Stimulated activated naive CD8-positive, alpha-beta T cell treated with anti-CD3 and anti-CD28 coated beads, Interleukin-15, amount 100 ng/mL, for 72 hours (primary cell): Measurements from ENCODE around the gene BAD.
A peak's percentile ranks its signal among the peaks of the same experiment; 100 is the strongest.

ENCODE experiments used
- ATAC-seq: fragments of 150-1000 bp; cut with Tn5 transposase; 2 replicates; pipeline ENCODE4 v1.10.0; 2021; ENCODE audit warnings: mild to moderate bottlenecking, moderate library complexity
- DNase-seq, 2 donors: peaks; one replicate each; pipeline ENCODE4 v3.0.0; 2021 to 2022
- H3K27ac Mint-ChIP-seq, 2 donors: one replicate each; pipeline ENCODE4 v1.8.0; 2022; ENCODE audit warnings: mild to moderate bottlenecking in 2 of 2, mixed read lengths in 2 of 2, moderate library complexity in 2 of 2
- H3K27me3 Mint-ChIP-seq: one replicate; pipeline ENCODE4 v1.8.0; 2022; ENCODE audit warnings: mixed read lengths
- H3K4me1 Mint-ChIP-seq: one replicate; pipeline ENCODE4 v1.8.0; 2022; ENCODE audit warnings: mild to moderate bottlenecking, mixed read lengths
- H3K4me3 Mint-ChIP-seq, 2 donors: one replicate each; pipeline ENCODE4 v1.8.0; 2022; ENCODE audit warnings: mild to moderate bottlenecking in 2 of 2, mixed read lengths in 2 of 2, moderate library complexity in 1 of 2
- H3K9me3 Mint-ChIP-seq, 2 donors: one replicate each; pipeline ENCODE4 v1.8.0; 2022; ENCODE audit warnings: mixed read lengths in 2 of 2

The BAD gene

DNA sequence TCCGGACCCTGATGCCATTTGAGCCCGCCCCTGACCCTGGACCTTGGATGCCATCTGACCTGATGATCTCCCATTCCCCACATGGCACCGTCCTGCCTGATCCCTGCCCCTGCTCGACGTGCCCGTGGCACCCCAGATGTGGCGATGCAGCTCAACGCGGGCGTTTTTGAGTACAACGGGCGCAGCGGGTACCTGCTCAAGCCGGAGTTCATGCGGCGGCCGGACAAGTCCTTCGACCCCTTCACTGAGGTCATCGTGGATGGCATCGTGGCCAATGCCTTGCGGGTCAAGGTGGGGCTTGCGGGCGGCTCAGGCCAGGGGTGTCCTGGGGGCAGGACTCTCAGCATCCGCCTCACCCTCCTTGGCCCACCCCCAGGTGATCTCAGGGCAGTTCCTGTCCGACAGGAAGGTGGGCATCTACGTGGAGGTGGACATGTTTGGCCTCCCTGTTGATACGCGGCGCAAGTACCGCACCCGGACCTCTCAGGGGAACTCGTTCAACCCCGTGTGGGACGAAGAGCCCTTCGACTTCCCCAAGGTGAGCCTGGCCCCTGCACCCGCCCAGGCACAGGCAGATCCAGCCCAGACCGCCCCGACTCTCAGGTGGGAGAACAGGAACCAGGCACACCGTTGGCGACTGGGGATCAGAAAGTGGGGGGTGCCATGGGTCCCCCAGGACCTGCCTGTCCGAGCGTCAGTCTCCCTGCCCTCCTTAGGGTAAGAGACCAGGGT lies 22.0 kb downstream of the BAD start:
- ATAC-seq (no peak), DNase-seq (no peak)
- no peaks in the 10 kb centered on the region for H3K9me3 Mint-ChIP-seq
- H3K27ac Mint-ChIP-seq = no peak overlapping the region
- peaks cover 15% of the 10 kb centered on the region for H3K4me1 Mint-ChIP-seq
- H3K4me3 Mint-ChIP-seq = no peak overlapping the region
- H3K27me3 Mint-ChIP-seq = no peaks in the 10 kb centered on the region

DNA sequence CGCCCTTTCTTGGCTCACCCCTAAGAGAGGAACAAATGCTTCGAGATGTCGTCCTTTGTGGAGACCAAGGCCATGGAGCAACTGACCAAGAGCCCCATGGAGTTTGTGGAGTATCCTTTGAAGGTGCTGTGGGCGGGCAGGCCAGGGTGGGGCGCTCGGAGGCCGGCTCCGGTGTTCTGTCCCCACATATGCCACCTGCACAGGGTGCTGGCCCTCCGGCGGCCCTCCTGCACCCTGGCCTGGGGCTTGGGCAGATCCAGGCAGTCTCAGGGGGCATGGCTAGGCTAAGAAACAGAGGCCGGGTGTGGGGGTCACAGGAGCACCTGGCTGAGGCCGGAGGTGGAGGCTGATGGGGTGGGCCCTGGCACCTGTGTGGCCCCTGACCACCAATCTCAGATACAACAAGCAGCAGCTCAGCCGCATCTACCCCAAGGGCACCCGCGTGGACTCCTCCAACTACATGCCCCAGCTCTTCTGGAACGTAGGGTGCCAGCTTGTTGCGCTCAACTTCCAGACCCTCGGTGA lies 22.8 kb downstream of the BAD start:
- ATAC-seq (no peak), DNase-seq (no peak)
- Mint-ChIP-seq H3K27ac (no peak overlapping the region), H3K4me3 (no peak overlapping the region), H3K9me3 (no peaks in the 10 kb centered on the region), H3K27me3 (no peaks in the 10 kb centered on the region), H3K4me1 (peaks cover 14% of the 10 kb centered on the region)

DNA sequence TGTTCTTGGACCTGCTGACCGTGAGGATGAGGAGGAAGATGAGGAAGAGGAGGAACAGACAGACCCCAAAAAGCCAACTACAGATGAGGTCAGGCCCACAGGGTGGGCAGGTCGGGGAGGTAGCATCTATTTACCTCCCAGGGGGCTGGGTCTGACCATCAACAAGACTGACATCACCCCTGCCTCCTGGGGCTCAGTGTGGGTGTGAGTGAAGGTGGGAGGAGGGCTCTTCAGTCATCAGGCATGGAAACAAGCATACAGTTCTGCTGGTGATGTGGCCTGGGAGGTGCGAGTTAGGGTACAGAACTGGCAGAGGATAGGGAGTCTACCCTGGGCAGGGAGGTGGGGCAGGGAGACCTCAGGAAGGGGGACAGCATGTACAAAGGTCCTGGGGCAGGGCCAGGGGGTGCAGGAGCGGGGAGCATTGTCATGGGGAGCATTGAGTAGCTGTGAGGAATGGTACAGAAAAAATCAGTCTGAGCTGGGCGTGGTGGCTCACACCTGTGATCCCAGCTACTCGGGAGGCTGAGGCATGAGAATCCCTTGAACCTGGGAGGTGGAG lies 24.2 kb downstream of the BAD start:
- Mint-ChIP-seq H3K27me3 (no peaks in the 10 kb centered on the region), H3K4me3 (no peak overlapping the region), H3K27ac (no peak overlapping the region), H3K4me1 (peaks cover 14% of the 10 kb centered on the region), H3K9me3 (no peaks in the 10 kb centered on the region)
- DNase-seq (no peak), ATAC-seq (peak; percentile 46)

DNA sequence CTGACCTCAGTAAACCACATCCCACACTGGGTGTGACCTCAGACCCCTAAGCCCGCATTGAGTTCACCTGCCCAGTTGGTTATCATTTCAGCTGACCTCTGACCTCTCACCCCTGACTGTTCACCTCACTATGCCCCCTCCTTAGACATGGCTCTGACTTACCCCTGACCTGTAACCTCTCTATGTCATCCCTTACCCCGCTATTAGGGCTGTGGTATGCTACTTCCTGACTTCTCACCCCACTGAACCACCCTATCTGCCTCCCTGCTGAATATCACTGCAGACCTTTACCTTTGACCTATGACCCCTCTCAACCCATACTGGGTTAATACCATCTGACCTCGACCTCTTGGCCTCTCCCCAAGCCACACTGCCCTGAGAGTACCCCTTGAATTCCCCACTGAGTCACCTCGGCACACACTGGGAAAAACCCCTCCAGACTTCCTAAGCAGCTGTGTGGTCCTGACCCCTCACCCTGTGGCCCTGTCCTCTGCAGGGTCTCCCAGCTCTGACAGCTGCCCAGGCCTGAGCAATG lies 24.9 kb downstream of the BAD start:
- Mint-ChIP-seq H3K27ac (no peak overlapping the region), H3K27me3 (no peaks in the 10 kb centered on the region), H3K4me3 (no peak overlapping the region), H3K4me1 (peaks cover 14% of the 10 kb centered on the region), H3K9me3 (no peaks in the 10 kb centered on the region)
- DNase-seq = no peak
- peak; percentile 18 for ATAC-seq

DNA sequence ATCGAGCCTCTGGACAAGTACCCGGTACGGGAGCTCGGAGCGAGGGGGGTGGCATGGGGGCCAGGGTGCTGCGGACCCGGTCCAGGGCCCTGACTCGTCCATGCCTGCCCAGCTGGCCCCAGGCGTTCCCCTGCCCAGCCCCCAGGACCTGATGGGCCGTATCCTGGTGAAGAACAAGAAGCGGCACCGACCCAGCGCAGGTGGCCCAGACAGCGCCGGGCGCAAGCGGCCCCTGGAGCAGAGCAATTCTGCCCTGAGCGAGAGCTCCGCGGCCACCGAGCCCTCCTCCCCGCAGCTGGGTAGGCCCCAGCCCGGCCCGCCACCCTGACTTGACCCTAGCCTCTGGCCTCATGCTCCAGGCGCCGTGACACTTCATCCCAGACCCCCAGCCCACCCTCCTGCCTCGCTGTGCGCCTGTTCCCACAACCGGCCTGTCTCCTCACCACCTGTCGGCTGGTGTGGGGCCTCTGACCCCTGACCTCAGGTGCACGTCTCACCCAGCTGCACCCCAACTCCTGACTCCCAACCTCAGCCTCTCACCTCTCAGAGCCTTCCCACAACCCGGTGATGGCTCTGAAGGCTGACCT lies 25.4 kb downstream of the BAD start:
- H3K27ac Mint-ChIP-seq = no peak overlapping the region

DNA sequence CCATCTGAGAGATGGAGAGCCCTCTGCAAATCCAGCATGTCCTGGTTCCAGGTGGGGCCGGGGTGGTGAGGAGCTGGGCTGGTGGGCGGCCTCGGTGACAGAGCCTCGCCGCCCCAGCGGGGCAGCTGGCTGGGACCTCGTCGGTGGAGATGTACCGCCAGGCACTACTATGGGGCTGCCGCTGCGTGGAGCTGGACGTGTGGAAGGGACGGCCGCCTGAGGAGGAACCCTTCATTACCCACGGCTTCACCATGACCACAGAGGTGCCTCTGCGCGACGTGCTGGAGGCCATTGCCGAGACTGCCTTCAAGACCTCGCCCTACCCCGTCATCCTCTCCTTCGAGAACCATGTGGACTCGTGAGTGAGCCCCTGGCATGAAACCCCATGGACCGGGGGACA lies 26.1 kb downstream of the BAD start:
- ATAC-seq = no peak

More for the DNA sequence above, 25.4 kb downstream of the BAD start:
- ATAC-seq = no peak
- H3K9me3 Mint-ChIP-seq = no peaks in the 10 kb centered on the region
- H3K27me3 Mint-ChIP-seq = no peaks in the 10 kb centered on the region
- no peak overlapping the region for H3K4me3 Mint-ChIP-seq
- peaks cover 14% of the 10 kb centered on the region for H3K4me1 Mint-ChIP-seq
- DNase-seq = no peak

DNA sequence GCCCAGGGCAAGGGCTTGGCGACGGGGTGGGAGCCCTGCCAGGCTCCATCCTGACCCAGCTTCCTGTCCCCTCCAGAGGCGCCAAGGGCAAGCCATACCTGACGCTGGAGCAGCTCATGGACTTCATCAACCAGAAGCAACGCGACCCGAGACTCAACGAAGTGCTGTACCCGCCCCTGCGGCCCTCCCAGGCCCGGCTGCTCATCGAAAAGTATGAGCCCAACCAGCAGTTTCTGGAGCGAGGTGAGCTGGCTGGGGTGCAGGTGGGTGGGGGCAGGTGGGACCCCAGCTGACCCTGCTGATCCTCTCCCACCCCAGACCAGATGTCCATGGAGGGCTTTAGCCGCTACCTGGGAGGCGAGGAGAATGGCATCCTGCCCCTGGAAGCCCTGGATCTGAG lies 28.2 kb downstream of the BAD start:
- H3K27me3 Mint-ChIP-seq = no peaks in the 10 kb centered on the region
- ATAC-seq (no peak), DNase-seq (no peak)
- peaks cover 38% of the 10 kb centered on the region for H3K4me1 Mint-ChIP-seq
- H3K9me3 Mint-ChIP-seq = no peaks in the 10 kb centered on the region
- H3K27ac Mint-ChIP-seq = peak overlapping the region in 1 of 2 donors; percentile 27
- no peak overlapping the region for H3K4me3 Mint-ChIP-seq

More for the DNA sequence above, 26.1 kb downstream of the BAD start:
- H3K27me3 Mint-ChIP-seq = no peaks in the 10 kb centered on the region
- H3K4me3 Mint-ChIP-seq = no peak overlapping the region
- H3K27ac Mint-ChIP-seq = no peak overlapping the region
- DNase-seq = no peak
- no peaks in the 10 kb centered on the region for H3K9me3 Mint-ChIP-seq
- H3K4me1 Mint-ChIP-seq = peaks cover 21% of the 10 kb centered on the region

DNA sequence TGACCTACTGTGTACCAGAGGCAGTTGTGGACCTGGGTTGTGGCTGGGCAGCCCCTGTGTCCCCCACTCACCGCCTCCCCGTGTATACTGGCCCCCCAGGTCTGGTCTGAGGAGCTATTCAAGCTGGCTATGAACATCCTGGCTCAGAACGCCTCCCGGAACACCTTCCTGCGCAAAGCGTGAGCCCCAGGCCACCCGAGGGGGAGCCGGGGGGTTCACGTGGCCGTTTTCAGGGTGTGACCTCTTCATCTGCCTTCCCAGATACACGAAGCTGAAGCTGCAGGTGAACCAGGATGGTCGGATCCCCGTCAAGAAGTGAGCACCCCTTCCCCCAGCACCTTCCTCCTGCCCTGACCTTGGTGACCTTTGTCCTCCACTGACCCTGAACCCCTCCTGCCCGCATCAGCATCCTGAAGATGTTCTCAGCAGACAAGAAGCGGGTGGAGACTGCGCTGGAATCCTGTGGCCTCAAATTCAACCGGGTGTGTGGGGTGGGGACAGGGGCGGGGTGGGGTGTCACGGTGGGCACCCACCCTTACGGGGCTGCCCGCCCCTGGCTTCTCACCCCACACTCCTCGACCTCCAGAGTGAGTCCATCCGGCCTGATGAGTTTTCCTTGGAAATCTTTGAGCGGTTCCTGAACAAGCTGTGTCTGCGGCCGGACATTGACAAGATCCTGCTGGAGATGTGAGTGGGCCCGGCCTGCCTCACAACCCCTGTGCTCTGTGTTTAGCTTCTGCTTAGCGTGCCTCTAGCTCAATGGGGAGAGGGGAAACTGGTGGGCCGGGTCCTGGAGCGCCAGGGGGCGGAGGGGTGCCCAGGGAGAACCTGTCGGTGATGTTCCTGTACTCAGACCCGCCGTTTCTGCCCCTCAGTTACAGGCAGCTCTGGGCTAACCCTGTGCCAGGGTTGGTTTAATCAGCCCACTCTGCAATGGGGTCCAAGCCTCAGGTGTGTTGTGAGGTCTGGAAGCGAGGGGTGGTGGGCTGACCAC lies 29.0 kb downstream of the BAD start:
- H3K27me3 Mint-ChIP-seq = no peaks in the 10 kb centered on the region
- H3K4me1 Mint-ChIP-seq = peaks cover 43% of the 10 kb centered on the region
- no peak overlapping the region for H3K4me3 Mint-ChIP-seq
- no peak for ATAC-seq
- H3K27ac Mint-ChIP-seq = no peak overlapping the region
- no peaks in the 10 kb centered on the region for H3K9me3 Mint-ChIP-seq
- no peak for DNase-seq

DNA sequence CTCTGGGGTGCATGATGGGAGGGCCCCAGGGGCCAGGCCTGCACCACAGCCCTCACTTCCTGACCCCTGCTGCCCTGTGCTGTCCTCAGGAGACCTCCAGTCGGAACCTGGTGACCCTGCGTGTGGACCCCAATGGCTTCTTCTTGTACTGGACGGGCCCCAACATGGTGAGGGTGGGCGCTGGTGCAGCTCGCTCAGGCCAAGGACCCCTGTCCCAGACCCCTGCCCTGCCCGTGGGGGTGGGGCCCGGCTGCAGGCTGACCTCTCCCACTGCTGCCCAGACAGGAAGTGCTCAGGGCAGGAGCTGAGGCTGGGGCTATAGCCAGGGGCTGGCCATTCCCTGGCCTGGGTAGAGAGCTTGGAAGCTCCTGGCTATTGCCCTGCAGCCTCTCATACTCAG lies 30.1 kb downstream of the BAD start:
- no peak overlapping the region for H3K4me3 Mint-ChIP-seq
- no peaks in the 10 kb centered on the region for H3K27me3 Mint-ChIP-seq
- no peaks in the 10 kb centered on the region for H3K9me3 Mint-ChIP-seq
- no peak overlapping the region for H3K27ac Mint-ChIP-seq
- H3K4me1 Mint-ChIP-seq = peaks cover 44% of the 10 kb centered on the region
- ATAC-seq (no peak), DNase-seq (no peak)

DNA sequence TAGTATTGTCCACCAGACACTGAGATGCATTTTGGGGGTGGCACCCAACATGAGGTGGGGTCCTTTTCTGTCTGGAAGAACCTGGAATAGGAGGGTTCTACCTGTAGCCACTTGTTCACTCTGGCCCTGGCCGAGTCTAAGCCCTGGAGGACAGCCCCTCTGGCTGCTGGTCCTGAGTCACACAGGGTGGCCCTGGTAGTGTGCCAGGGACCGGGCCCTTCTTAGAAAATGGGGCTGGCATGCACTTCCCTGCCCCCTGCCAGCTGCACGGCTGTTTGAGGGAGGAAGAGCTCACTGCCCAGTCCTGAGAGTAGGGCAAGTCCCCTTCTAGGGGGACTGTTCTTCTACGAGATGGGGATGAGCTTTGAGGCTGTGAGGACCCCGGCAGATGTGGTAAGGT lies 31.0 kb downstream of the BAD start:
- Mint-ChIP-seq H3K4me1 (peaks cover 43% of the 10 kb centered on the region), H3K9me3 (no peaks in the 10 kb centered on the region), H3K27ac (no peak overlapping the region), H3K27me3 (no peaks in the 10 kb centered on the region), H3K4me3 (no peak overlapping the region)
- DNase-seq (no peak), ATAC-seq (no peak)

DNA sequence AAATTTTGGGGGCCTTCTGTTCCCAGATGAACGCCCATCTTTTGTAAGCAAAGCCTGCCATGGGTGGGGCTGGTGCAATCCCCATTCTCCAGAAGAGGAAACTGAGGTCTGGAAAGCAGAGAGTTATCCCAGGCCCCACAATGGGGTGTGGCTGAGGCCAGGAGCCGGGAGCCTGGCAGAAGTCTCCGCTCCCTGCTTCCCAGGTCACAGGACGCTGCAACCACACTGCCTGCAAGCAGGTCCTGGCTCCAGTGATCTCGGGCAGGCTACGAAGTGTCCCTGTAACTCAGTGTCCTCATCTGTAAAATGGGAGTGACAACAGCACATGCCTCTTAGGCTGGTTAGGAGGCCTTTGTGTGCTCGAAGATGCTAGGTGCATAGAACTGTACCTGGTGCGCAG lies 31.4 kb downstream of the BAD start:
- H3K27me3 Mint-ChIP-seq = no peaks in the 10 kb centered on the region
- ATAC-seq (no peak), DNase-seq (no peak)
- H3K4me1 Mint-ChIP-seq = peaks cover 47% of the 10 kb centered on the region
- no peak overlapping the region for H3K27ac Mint-ChIP-seq
- no peak overlapping the region for H3K4me3 Mint-ChIP-seq
- H3K9me3 Mint-ChIP-seq = no peaks in the 10 kb centered on the region

DNA sequence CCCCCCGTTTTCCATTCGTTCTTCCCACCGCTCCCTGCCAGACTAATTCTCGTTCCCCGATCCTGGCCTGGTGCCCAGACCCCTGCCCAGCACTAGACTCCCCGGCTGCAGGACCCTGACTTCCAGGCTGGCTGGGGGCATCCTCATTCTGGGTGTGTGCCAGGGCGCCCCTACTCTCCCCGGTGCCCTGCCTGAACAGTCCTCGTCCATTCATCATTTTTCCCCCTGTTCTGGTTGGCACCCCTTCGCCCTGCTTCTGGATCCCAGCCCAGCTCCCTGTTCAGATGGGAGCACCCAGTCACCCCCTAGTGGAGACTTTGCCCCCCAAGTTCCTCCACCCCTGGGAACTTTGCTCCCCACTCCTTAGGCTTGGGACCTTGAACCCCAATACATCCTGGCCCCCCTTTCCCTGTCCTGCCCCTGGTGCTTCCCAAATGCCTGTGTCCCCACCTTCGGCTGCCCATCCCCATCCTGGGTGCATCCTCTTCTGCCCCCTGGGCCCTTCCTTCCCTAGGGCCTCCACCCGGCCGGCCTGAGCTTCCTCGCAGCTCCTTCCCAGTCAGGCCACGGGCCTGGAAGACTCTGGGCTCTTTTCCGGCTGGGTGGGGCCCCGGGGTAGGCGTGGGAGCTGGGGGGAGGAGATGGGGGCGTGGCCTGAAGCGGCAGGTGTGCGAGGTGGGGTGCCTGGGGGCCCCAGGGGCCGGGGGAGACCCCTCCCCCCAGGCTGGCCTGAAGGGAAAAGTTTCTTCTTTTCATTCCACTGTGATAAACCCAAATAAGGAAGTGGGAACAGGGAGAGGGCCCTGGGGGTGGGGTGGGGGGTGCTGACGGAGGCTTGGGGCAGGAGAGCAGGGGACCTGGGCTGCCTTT lies 32.2 kb downstream of the BAD start:
- peaks cover 55% of the 10 kb centered on the region for H3K4me1 Mint-ChIP-seq
- H3K27ac Mint-ChIP-seq = peak overlapping the region; percentile 75 to 89
- DNase-seq (no peak), ATAC-seq (peak; percentile 8)
- H3K9me3 Mint-ChIP-seq = no peaks in the 10 kb centered on the region
- H3K4me3 Mint-ChIP-seq = peak overlapping the region; percentile 93 to 96
- H3K27me3 Mint-ChIP-seq = no peaks in the 10 kb centered on the region

DNA sequence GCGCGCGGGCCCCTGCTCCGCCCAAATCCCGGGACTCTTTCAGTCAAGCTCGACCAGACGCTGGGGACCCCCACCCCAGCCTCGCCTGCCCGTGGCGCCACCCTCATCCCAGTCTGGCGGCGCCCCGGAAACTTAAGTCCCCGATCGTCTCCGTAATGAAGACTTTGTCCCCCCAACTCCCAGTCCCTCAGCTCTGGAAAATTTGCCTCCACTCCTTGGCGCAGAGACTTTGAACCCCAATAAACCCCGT lies 32.8 kb downstream of the BAD start:
- DNase-seq (no peak), ATAC-seq (no peak)
- Mint-ChIP-seq H3K27me3 (no peaks in the 10 kb centered on the region), H3K27ac (peak overlapping the region; percentile 75 to 89), H3K4me3 (peak overlapping the region; percentile 93 to 96), H3K4me1 (peaks cover 60% of the 10 kb centered on the region), H3K9me3 (no peaks in the 10 kb centered on the region)

DNA sequence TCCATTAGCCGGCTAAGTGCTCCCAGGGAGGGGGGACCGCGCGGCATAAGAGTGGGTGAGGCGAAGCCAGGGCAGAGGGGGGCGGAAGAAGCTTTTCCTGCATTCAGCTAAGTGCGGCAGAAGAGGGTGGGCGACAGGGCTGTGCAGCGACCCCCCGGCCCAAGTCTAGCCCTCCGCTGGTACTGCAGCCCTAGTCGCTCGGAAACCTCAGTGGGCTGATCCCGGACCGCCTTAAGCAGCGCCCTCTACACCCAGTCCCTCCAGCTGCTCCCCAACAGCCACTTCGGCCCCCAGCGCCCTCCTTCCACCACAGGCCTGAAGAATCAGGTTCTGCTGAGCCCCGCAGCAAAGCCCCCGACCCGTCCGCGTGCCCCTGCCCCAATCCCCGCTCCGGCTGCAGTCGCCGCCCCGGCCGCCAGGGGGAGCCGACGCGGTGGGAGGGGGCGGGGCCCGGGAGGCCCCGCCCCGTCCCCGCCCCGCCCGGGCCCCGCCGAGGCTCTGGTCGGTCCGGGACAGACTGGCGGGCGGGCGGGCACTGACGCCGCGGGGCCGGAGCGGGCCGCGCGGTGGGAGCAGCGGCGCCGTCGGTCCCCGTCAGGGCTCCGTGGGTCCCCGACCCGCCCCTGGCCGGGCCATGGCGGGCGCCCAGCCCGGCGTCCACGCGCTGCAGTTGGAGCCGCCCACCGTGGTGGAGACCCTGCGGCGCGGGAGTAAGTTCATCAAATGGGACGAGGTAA lies 33.3 kb downstream of the BAD start, which contains the start of gene PLCB3:
PLCB3 (plus strand) TSS at position 515 of the 737 bp plus-strand sequence; CDS start at position 635, 120 bp downstream.
- Mint-ChIP-seq H3K4me3 (peak within 1 kb of the TSS; percentile 93 to 96), H3K4me1 (peaks cover 60% of the 10 kb centered on the region), H3K9me3 (no peaks in the 10 kb centered on the region), H3K27me3 (no peaks in the 10 kb centered on the region), H3K27ac (peak within 1 kb of the TSS; percentile 75 to 89)
- DNase-seq (peak; percentile 55 to 75), ATAC-seq (peak; percentile 67)
